ENCODE measurements around the gene OVCH1.
"Not testable (repeated sequence)": the region's sequence is repeated elsewhere in the genome, so short reads cannot be mapped to it uniquely, and the experiment has no call there.

Gene OVCH1

DNA sequence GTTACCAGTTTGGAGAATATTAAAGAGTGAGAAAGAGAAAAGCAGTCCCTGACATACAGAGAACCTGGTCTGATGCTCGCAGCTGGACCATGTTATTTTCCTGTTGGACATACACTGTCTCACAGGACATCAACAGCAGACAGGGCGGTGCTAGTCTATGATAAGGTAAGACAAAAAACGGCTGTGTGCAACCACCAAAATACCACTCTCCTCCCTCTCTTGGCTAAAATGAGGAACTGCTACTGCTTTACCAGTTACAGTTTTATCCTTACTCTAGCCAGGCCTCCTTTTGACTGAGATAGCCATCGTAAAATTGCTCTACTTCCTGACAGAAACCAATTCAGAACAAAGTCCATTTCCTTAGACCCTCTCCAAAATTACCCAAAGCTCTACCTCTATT, 69.5 kb downstream of the OVCH1 start:
- in situ Hi-C loops (cut with MboI; ENCODE audit: low pct_unique_long_range_greater_than_20kb, low sequenced_read_pairs), result no loop called here
- peak; percentile 73 for DNase-seq

- in situ Hi-C loops (cut with MboI; ENCODE audit: low pct_unique_long_range_greater_than_20kb, low sequenced_read_pairs), result no loop called here
These were observed 71.0 kb downstream of the OVCH1 start for GRCh38 chr12:29426498-29426897.

GRCh38 chr12:29425722-29426121, 71.8 kb downstream of the OVCH1 start:
- in situ Hi-C loops (cut with MboI; ENCODE audit: low pct_unique_long_range_greater_than_20kb, low sequenced_read_pairs), result no loop called here

More at GRCh38 chr12:29426498-29426897, 71.0 kb downstream of the OVCH1 start:
- no peak for DNase-seq

DNA sequence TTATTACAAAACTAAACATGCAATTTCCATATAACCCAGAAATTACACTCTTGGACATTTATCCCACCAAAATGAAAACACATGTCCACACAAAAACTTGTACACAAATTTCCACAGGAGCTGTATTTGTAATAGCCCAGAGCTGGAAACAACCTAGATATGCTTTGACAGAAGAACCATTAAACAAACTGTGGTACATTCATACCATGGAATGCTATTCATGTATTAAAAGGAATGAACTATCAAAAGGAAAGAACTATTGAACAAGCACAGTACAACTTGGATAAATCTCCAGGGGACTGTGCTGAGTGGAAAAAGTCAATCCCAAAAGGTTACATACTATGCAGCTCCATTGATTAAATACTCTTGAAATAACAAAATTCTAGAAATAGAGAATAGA, 80.7 kb downstream of the OVCH1 start:
- in situ Hi-C loops (cut with MboI; ENCODE audit: low pct_unique_long_range_greater_than_20kb, low sequenced_read_pairs), result no loop called here
- DNase-seq, result no peak

More at GRCh38 chr12:29425722-29426121, 71.8 kb downstream of the OVCH1 start:
- no peak for DNase-seq

- in situ Hi-C loops (cut with MboI; ENCODE audit: low pct_unique_long_range_greater_than_20kb, low sequenced_read_pairs), result no loop called here
- DNase-seq, result no peak
These were observed 82.4 kb downstream of the OVCH1 start for GRCh38 chr12:29415111-29415510.

GRCh38 chr12:29414368-29414767, 83.1 kb downstream of the OVCH1 start:
- no peak for DNase-seq
- in situ Hi-C loops (cut with MboI; ENCODE audit: low pct_unique_long_range_greater_than_20kb, low sequenced_read_pairs), result no loop called here

- no peak for DNase-seq
- in situ Hi-C loops (cut with MboI; ENCODE audit: low pct_unique_long_range_greater_than_20kb, low sequenced_read_pairs), result no loop called here
These were observed 91.9 kb downstream of the OVCH1 start for GRCh38 chr12:29405561-29405960.

DNA sequence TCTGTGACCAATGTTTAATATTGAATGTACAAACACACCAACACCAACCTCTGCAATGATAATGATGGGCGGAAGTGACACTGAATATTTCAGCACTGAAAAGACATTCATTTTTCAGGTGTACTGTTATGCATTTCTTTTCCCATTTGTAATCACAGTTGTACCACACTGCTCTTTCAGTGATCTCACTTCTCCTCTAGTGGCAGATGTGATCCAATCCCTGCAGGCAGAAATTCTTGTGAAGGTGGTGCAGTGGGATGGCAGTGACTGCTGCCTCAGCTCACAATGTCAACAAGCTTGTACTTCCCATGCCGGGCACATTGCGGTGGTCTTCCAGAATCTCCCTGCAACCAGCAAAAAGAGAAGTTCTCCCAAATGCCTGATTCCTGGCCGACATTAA, 93.5 kb downstream of the OVCH1 start:
- in situ Hi-C loops (cut with MboI; ENCODE audit: low pct_unique_long_range_greater_than_20kb, low sequenced_read_pairs), result no loop called here
- no peak for DNase-seq

- in situ Hi-C loops (cut with MboI; ENCODE audit: low pct_unique_long_range_greater_than_20kb, low sequenced_read_pairs), result no loop called here
- no peak for DNase-seq
These were observed 95.0 kb downstream of the OVCH1 start for GRCh38 chr12:29402437-29402836.

- in situ Hi-C loops (cut with MboI; ENCODE audit: low pct_unique_long_range_greater_than_20kb, low sequenced_read_pairs), result no loop called here
- no peak for DNase-seq
These were observed 99.0 kb downstream of the OVCH1 start for GRCh38 chr12:29398495-29398894.

DNA sequence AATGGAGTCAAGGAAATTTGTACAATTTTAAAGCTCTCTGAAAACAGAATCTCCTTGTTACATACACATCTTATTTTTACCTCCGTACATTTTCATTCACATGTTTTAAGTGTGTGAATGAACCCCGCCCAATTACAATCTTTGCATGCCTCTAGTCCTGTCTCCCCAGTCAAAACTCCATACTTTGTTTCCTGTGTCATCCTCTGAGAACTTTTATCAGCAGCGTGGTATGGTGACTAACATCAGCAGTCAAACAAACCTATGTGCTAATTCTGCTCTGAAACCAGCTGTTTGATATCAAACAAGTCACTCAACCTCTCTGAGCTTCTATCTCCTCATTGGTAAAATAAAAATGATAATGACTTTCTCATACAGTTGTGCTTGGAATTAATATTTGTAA, 100.7 kb downstream of the OVCH1 start:
- in situ Hi-C loops (cut with MboI; ENCODE audit: low pct_unique_long_range_greater_than_20kb, low sequenced_read_pairs), result no loop called here
- no peak for DNase-seq

DNA sequence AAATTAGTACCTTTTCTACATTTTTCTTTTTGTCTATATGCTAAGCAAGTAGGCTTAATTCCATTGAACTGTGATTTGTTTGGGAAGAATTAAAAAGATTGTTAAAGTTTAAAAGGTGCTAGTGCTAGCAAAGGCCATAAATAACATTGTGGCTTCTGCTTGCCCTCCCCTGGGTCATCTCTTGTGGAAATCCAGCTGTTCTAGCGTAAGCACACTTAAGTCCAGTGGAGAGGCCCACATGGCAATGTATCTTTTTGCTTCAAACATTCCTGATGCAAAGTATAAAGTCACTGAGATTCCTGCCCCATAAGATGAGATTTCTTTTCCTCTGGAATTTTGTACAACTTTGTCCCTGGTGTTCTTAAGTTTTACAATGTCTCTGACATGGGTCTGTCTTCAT, 102.1 kb downstream of the OVCH1 start:
- no peak for DNase-seq
- in situ Hi-C loops (cut with MboI; ENCODE audit: low pct_unique_long_range_greater_than_20kb, low sequenced_read_pairs), result no loop called here

GRCh38 chr12:29390419-29390818, 107.1 kb downstream of the OVCH1 start:
- in situ Hi-C loops (cut with MboI; ENCODE audit: low pct_unique_long_range_greater_than_20kb, low sequenced_read_pairs); DNase-seq: not testable (repeated sequence)

GRCh38 chr12:29389295-29389919, 108.1 kb downstream of the OVCH1 start:
- in situ Hi-C loops (cut with MboI; ENCODE audit: low pct_unique_long_range_greater_than_20kb, low sequenced_read_pairs), result no loop called here
- DNase-seq, result no peak

DNA sequence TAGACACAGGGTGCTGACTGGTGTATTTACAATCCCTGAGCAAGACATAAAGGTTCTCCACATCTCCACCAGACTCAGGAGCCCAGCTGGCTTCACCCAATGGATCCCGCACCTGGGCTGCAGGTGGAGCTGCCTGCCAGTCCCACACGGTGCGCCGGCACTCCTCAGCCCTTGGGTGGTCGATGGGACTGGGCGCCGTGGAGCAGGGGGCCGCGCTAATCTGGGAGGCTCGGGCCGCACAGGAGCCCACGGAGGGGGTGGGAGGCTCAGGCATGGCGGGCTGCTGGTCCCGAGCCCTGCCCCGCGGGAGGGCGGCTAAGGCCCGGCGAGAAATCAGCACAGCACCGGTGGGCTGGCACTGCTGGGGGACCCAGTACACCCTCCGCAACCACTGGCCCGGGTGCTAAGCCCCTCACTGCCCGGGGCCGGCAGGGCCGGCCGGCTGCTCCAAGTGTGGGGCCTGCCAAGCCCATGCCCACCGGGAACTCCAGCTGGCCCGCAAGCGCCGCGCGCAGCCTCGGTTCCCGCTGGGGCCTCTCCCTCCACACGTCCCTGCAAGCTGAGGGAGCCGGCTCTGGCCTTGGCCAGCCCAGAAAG, 111.3 kb downstream of the OVCH1 start:
- DNase-seq; in situ Hi-C loops (cut with MboI; ENCODE audit: low pct_unique_long_range_greater_than_20kb, low sequenced_read_pairs): not testable (repeated sequence)

GRCh38 chr12:29385194-29385593, 112.3 kb downstream of the OVCH1 start:
- DNase-seq; in situ Hi-C loops (cut with MboI; ENCODE audit: low pct_unique_long_range_greater_than_20kb, low sequenced_read_pairs): not testable (repeated sequence)

DNA sequence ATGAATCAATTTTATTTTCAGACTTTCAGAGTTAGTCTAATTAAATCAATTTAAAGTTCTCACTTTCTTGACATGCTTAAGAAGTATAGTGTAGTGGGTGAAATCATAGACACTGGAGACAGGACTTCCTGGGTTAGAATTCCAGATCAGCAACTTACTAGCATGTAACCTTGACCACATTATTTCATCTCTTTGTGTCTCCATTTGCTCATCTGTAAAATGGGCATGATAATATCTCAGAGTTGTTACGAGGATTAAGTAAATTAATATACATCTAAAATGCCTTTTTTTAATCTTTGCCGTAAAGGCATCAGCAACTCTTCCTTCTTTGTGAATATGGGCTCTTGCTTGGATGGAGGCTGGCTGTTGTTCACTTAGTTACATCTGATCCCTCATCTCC, 115.2 kb downstream of the OVCH1 start:
- no peak for DNase-seq
- in situ Hi-C loops (cut with MboI; ENCODE audit: low pct_unique_long_range_greater_than_20kb, low sequenced_read_pairs), result no loop called here

- in situ Hi-C loops (cut with MboI; ENCODE audit: low pct_unique_long_range_greater_than_20kb, low sequenced_read_pairs), result no loop called here
These were observed 116.7 kb downstream of the OVCH1 start, which contains the start of gene ERGIC2 for GRCh38 chr12:29380536-29381523. Gene ERGIC2 (minus strand): TSS chr12:29381172. CDS start chr12:29371633, 9,539 bp downstream.

More at GRCh38 chr12:29380536-29381523, 116.7 kb downstream of the OVCH1 start, which contains the start of gene ERGIC2:
- peak; percentile 99 for DNase-seq
